ENCODE results near the gene DIAPH2. TPM values are rescaled to one million over a fixed set of nuclear protein-coding genes. Genes with fewer than 3 reads are reported as not detected.

Gene DIAPH2
- total RNA-seq, 1 donor from 2014 or later: 12.3 TPM

DNA sequence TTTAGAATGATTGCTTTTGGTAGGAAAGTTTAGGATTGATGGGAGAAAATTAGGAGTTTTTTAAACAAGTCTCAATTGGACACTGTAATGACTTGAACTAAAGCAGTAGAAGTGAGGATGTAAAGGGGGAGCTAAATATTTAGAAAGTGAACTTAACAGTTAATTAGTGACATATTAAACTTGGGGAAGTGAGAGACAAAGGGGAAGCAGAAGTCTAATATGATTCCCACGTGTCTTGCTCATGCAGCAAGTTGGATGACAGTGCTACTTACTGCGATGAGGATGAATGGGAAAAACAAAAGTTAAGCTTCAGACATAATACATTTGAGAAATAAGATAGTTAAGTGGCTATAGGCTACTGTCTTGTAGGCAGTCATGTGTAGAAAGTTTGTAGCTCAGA, 309.5 kb downstream of the DIAPH2 start:
- DNase-seq (ENCODE audit: low read depth): no peak
- no peaks in the 10 kb centered on the region for H3K36me3 ChIP-seq (ENCODE audit: control insufficient read depth, insufficient read depth, low read length)
- TF ChIP-seq, protein P1, sequence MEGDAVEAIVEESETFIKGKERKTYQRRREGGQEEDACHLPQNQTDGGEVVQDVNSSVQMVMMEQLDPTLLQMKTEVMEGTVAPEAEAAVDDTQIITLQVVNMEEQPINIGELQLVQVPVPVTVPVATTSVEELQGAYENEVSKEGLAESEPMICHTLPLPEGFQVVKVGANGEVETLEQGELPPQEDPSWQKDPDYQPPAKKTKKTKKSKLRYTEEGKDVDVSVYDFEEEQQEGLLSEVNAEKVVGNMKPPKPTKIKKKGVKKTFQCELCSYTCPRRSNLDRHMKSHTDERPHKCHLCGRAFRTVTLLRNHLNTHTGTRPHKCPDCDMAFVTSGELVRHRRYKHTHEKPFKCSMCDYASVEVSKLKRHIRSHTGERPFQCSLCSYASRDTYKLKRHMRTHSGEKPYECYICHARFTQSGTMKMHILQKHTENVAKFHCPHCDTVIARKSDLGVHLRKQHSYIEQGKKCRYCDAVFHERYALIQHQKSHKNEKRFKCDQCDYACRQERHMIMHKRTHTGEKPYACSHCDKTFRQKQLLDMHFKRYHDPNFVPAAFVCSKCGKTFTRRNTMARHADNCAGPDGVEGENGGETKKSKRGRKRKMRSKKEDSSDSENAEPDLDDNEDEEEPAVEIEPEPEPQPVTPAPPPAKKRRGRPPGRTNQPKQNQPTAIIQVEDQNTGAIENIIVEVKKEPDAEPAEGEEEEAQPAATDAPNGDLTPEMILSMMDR (IDR thresholded peaks at IDR 0.05; ENCODE audit: insufficient read depth, low read length, poor library complexity, severe bottlenecking): no peak
- no peak overlapping the region for H3K4me3 ChIP-seq (ENCODE audit: low read depth, low read length)
- no peaks in the 10 kb centered on the region for H3K27me3 ChIP-seq (ENCODE audit: control insufficient read depth, insufficient read depth, low read length)

DNA sequence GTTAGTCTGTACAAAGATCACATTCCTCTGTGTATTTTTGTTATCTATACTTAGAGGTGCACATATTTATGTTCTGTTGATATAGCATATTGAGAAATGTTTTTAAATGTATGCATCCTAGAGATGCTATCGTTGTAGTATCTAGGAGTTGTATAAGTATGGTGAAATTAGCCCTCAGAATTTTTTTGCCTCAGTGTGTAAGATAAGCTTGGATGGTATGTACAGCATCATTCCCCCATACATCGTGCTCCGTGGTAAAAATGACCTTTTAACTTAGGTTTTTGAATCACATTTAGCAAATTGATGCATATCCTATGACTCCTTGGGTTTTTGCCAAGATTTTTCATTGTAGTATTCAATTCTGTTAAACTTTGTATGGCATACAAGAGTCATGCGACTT, 312.6 kb downstream of the DIAPH2 start:
- Histone ChIP-seq H3K27me3 (ENCODE audit: control insufficient read depth, insufficient read depth, low read length) (no peaks in the 10 kb centered on the region), H3K36me3 (ENCODE audit: control insufficient read depth, insufficient read depth, low read length) (no peaks in the 10 kb centered on the region), H3K4me3 (ENCODE audit: low read depth, low read length) (no peak overlapping the region)
- DNase-seq (ENCODE audit: low read depth): no peak
- TF ChIP-seq, protein P1 (IDR thresholded peaks at IDR 0.05; ENCODE audit: insufficient read depth, low read length, poor library complexity, severe bottlenecking): no peak

DNA sequence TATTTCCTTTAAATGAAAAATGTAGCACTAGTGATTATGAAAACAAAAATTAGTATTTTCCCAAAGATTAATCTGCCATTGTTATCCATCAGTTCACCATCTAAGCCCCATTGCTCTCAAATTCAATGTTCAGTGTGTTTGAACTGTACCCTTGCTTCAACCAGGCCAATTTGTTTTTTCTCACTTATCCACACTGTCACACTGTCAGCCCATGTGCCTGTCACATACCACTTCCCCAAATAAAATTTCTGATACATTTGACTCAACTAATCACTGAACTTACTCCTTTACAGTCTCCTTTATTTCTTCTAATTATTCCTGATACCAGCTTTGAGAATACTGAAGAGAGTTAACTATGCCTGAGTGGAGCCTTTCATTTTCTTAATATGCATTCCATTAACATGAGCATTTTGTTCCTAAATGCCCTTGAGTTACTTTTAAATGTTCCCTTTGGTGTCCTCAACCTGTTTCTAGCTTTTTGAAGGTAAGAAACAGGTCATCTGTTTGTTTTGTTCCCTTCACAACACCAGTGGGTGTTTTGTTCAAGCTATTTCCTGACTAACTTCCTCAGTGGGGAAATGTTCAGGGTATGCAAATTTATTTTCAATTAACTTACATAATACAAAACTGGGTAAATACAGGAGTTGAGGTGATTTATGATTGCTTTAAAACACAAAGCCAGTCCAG, 316.2 kb downstream of the DIAPH2 start:
- DNase-seq (ENCODE audit: low read depth): no peak
- no peaks in the 10 kb centered on the region for H3K36me3 ChIP-seq (ENCODE audit: control insufficient read depth, insufficient read depth, low read length)
- TF ChIP-seq, protein P1 (IDR thresholded peaks at IDR 0.05; ENCODE audit: insufficient read depth, low read length, poor library complexity, severe bottlenecking): no peak
- no peak overlapping the region for H3K4me3 ChIP-seq (ENCODE audit: low read depth, low read length)
- H3K27me3 ChIP-seq (ENCODE audit: control insufficient read depth, insufficient read depth, low read length): no peaks in the 10 kb centered on the region

DNA sequence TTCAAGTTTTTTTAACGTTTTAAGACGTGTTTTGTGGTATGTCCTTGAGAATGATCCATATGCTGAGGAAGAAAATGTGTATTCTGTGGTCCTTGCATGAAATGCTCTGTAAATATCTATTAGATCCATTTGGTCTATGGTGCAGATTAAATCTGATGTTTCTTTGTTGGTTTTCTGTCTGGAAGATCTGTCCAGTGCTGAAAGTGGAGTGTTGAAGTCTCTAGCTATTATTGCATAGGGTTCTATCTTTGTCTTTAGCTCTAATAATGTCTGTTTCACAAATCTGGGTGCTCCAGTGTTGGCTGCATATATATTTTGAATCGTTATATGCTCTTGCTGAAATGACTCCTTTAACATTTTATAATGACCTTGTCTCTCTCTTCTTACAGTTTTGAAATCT, 321.5 kb downstream of the DIAPH2 start:
- no peak overlapping the region for H3K4me3 ChIP-seq (ENCODE audit: low read depth, low read length)
- no peaks in the 10 kb centered on the region for H3K27me3 ChIP-seq (ENCODE audit: control insufficient read depth, insufficient read depth, low read length)
- no peak for DNase-seq (ENCODE audit: low read depth)
- TF ChIP-seq, protein P1 (IDR thresholded peaks at IDR 0.05; ENCODE audit: insufficient read depth, low read length, poor library complexity, severe bottlenecking): no peak
- no peaks in the 10 kb centered on the region for H3K36me3 ChIP-seq (ENCODE audit: control insufficient read depth, insufficient read depth, low read length)

DNA sequence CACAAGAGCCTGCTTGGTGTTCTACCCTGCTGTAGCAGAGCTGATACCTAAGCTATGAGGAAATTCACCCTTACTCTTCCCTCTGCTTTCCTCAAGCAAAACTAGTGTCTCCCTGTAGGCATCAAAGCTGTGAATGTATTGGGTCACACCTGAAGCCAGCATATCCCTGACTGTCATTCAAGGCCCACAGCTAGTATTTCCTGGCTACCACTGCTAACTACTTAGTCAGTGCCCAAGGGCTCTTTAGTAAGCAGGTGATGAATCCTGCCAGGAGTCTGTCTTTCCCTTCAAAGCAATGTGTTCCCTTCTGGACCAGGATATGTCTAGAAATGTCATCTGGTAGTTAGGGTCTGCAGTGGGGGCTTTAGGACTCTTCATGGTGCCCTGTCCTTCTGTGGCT, 324.7 kb downstream of the DIAPH2 start:
- no peaks in the 10 kb centered on the region for H3K27me3 ChIP-seq (ENCODE audit: control insufficient read depth, insufficient read depth, low read length)
- no peak overlapping the region for H3K4me3 ChIP-seq (ENCODE audit: low read depth, low read length)
- no peak for DNase-seq (ENCODE audit: low read depth)
- H3K36me3 ChIP-seq (ENCODE audit: control insufficient read depth, insufficient read depth, low read length): no peaks in the 10 kb centered on the region
- TF ChIP-seq, protein P1 (IDR thresholded peaks at IDR 0.05; ENCODE audit: insufficient read depth, low read length, poor library complexity, severe bottlenecking): no peak

DNA sequence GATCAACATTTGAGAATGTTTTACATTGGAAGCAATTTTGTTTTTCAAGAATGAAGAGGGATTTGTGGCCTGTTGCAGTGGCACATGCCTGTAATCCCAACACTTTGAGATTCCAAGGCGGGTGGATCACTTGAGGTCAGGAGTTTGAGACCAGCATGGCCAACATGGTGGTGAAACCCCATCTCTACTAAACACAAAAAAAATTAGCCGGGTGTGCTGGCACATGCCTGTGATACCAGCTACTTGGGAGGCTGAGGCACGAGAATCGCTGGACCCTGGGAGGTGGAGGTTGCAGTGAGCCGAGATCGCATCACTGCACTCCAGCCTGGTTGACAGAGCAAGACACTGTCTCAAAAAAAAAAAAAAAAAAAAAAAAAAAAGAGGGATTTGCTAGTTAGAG, 326.9 kb downstream of the DIAPH2 start:
- Histone ChIP-seq H3K27me3 (ENCODE audit: control insufficient read depth, insufficient read depth, low read length) (no peaks in the 10 kb centered on the region), H3K36me3 (ENCODE audit: control insufficient read depth, insufficient read depth, low read length) (no peaks in the 10 kb centered on the region), H3K4me3 (ENCODE audit: low read depth, low read length) (no peak overlapping the region)
- TF ChIP-seq, protein P1 (IDR thresholded peaks at IDR 0.05; ENCODE audit: insufficient read depth, low read length, poor library complexity, severe bottlenecking): no peak
- no peak for DNase-seq (ENCODE audit: low read depth)
